UCSD-AML1 (cell line): ENCODE measurements around the gene DNAAF9.
A peak's percentile ranks its signal among the peaks of the same experiment; 100 is the strongest.

Experiments
- DNase-seq: peaks from one replicate; lab custom pipeline; 2025; ENCODE audit not compliant: unreplicated experiment; lab: John Stamatoyannopoulos, UW

DNAAF9 gene

GRCh38 chr20:3412600-3413392, 5.3 kb upstream of the DNAAF9 start:
- DNase-seq = no peak

DNA sequence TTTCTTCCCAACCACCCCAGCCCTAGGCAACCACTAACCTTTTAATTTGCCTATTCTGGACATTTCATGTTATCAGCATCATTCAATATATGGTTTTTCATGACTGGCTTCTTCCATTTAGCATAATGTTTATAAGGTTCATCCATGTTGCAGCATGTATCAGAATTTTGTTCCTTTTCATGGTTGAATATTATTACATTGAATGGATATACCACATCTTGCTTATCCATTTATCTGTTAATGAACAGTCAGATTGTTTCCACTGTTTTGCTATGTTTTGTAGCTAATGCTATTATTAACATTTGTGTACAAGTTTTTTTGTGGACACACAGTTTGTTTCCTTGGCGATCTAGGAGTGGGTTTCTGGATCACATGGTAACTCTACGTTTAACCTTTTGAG, 3.0 kb upstream of the DNAAF9 start:
- no peak for DNase-seq

DNA sequence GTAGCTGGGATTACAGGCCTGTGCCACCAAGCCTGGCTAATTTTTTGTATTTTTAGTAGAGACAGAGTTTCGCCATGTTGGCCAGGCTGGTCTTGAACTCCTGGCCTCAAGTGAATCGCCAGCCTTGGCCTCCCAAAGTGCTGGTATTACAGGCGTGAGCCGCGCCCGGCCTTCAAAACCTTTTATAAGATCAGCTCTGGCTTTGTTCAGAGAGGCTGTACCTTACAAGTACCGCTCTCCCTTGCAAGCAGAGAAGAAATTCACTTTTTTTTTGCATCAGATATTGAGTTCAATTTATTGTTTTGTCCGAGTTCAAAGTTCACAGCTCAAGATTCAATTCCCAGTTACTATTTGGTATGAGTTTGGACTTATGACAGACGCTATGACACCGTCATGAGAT, 1.9 kb upstream of the DNAAF9 start:
- no peak for DNase-seq

DNA sequence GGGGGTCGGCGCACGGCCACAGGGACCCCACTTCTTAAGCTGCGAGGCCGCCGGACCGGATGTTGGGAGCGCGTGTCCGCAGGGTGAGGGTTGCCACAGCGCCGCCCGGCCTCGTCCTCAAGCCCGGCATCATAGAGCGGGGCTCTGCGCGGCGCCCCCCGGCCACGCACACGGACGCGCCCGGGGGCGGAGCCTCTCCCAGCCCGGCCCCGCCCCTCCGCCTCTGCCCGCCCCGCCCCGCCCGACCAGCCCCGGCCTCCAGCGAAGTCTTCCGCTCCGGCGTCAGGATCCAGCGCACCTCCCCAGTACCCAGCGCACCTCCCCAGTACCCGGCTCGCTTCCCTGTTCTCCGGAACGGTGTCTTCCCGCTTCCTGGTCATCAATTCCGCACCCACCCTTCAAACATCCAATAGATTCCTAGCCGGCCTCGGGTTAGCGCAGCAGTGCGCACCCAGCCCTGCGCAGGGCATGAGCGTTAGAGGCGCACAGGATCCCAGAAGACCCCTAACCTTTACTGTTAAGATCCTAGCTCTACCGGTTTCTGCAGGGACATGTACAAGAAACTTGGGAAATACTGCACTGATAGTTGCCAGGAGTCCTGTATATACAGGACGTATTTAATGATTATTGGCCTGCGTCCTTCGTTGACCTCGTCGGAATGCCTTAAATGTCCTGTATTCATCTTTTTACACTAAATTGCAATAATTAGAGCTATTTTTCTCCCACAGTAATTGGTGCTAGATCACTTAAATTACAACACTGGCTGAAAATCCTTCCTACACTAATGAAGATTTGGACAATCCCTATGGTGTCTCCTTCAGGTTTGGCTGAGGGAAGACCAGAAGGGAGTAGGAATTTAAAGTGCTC, 535 bp upstream of the DNAAF9 start:
- DNase-seq = peak; percentile 85

DNA sequence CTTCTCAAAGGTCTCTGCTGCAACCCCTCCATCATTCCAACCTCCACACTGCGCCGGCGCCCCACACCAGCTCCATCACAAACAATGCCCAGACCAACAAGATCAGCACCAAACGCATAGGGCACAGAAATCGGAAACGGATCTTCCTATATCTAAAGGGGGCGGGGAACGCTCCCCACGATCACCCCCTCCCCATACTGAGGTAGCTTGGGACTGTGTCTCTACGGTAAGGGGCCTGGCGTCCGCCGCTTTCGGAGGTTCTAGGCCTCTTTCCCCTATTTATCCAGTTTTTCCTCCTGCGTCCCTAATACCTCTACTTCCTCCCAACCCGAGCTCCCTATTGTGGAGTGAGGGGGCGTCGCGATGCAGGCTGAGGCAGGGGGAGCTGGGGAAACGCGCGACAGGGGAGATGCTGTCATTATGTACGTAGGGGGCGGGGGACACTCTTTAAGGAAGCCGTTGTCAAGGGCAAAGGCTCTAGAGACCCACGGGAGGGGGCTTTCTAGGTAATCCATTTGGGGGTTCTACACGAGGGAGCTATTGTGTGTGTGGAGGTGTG, 909 bp downstream of the DNAAF9 start:
- peak; percentile 51 for DNase-seq

DNA sequence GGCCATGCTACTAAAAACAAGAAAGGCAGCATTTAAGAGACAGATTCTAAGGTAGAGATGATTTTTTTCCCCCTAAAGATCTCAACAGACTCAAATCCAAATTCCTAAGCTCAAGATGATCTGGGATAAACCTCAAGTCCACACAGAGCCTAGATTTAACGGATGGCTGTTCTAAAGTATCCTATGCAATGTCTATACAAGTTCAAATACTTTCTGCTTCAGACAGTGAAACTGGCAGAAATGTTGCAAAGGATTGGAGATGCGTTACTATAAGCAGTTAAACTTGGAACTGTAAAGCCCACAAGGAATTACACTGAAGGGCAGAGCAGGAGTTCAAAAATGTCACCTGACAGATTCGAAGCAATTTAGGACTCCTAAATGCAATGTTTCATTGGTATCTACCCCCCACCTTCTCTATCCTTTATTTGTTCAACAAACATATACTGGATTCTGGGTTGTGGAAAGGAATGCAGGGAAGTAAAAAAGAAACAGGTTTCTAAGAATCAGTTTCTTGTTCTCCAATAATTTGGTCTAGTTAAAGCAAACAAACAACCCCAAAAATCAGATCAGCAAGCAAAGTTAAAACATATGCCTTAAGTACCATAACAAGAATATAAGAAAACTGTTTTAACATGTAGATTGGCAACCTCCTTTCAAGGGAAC, 1.6 kb downstream of the DNAAF9 start:
- no peak for DNase-seq

GRCh38 chr20:3405139-3405538, 2.3 kb downstream of the DNAAF9 start:
- no peak for DNase-seq

DNA sequence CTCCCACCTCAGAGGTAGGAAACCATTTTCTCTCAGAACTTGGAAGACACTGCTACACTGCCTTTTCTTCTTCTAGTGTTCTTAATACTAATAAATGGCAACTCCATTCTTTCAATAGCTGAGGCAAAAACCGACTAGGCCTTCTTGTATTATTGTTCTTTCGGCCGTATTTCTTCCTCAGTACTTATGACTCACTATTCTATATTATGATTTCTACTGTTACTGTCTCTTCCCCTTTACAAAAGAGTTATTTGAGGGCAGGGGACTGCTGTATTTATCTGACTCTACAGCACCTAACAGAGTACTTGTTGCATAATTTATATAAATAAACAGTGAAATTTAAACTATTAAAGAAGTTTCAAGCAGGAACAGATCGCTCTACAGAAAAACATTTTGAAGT, 3.1 kb downstream of the DNAAF9 start:
- DNase-seq = no peak

DNA sequence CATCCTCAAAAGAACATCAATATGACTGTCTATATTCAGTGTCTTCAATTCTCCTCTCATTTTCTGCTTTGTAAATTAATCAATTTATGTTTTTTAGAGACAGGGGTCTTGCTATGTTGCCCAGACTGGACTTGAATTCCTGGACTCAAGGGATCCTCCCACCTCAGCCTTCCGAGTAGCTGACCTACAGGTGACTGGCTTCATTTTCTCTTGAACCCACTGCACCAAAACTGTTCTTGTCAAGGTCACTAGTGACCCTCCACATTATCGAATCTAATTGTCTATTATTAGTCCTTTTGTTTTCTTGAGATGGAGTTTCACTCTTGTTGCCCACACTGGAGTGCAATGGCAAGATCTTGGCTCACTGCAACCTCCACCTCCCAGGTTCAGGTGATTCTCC, 3.7 kb downstream of the DNAAF9 start:
- no peak for DNase-seq

- DNase-seq = no peak
Observed at GRCh38 chr20:3402453-3402852, 5.0 kb downstream of the DNAAF9 start.

GRCh38 chr20:3400260-3401155, 7.0 kb downstream of the DNAAF9 start:
- no peak for DNase-seq

- DNase-seq = no peak
Observed at GRCh38 chr20:3398681-3399252, 8.7 kb downstream of the DNAAF9 start.

- DNase-seq = no peak
Observed at GRCh38 chr20:3396492-3396891, 11.0 kb downstream of the DNAAF9 start.

DNA sequence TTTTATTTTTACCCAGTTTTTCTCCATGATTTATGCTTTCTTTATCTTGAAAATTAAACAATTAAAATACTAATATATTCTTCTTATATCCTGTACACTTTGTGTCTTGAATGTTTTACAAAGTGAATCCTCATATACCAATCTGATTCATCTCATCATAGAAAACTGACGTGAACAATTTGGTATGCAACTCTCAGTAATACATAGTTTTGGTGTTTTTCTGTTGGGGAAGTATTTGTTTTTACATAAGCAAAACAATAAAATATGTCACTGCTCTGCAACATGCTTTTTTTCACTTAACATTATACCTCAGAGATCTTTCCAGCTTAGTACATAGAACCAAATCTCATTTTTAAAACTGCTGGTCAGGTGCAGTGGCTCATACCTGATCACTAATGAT, 14.7 kb downstream of the DNAAF9 start:
- no peak for DNase-seq

DNA sequence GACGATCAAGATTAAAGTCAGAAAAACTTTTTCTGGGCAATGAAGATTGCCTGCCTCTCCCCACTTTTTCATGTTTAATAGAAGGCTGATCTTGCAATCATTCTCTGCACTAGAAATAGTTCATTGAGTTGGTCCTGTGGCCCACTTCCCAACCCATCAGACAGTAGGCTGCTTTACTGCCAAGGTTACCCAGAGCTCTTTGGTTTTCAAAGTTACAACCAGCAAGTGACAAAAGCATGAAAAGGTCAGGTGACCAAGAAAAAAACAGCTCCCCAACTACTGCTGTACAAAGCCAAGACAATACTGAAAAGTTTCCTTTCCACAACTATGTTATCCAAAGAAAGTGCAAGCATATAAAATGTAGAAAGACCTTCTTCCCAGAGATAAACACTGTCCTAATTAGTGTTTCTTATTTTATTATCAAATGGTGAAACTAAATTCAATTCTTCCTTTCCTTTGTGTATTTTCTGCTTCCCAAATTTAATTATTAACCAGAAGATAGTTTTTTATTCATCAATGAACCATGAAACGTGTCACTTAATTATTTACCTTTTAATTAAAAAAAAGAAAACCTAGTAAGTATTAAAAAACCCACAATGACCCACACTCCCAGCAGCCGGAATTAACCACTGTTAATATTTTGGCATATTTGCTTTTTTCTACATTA, 16.6 kb downstream of the DNAAF9 start:
- DNase-seq = no peak

DNA sequence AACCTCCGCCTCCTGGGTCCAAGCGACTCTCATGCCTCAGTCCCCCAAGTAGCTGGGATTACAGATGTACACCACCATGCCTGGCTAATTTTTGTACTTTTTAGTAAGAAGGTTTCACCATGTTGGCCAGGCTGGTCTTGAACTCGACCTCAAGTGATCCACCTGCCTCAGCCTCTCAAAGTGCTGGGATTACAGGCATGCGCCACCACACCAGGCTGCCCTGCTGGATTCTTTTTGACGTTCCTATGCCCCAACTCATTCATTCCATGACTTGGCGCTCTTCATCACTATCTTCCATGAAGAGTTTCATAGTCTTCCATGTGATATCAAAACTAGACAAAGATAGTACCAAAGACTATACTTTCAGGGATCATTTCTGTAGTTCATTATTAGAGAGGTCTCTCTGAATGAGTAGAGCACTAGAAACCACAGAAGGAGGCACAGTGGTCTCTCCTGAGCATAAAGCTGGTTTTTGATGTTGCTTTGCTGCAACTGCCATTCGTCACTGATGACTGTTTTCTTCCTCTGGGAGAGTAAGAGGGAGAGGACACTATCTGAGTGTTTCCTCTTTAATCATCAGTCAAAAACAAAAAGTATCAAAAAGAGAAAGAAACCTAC, 23.5 kb downstream of the DNAAF9 start:
- no peak for DNase-seq

DNA sequence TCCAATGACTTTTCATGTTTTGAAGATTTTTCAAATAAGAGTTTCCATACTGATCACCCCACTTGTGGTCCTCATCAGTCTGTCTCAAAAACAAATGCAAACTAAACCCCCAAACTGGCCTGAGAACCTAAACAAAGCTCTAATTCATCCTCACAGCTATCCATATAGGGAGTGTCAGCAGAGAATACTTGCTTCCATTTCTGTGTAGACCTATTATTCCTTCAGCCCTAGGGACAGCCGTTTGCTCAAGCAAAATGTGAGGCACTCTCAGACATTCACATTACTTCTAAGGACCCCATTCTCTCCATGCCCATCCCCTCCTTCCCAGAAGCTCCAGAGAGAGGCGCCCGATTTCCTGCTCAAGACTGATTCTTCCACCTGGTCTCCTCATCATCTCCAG, 24.6 kb downstream of the DNAAF9 start:
- DNase-seq = no peak

DNA sequence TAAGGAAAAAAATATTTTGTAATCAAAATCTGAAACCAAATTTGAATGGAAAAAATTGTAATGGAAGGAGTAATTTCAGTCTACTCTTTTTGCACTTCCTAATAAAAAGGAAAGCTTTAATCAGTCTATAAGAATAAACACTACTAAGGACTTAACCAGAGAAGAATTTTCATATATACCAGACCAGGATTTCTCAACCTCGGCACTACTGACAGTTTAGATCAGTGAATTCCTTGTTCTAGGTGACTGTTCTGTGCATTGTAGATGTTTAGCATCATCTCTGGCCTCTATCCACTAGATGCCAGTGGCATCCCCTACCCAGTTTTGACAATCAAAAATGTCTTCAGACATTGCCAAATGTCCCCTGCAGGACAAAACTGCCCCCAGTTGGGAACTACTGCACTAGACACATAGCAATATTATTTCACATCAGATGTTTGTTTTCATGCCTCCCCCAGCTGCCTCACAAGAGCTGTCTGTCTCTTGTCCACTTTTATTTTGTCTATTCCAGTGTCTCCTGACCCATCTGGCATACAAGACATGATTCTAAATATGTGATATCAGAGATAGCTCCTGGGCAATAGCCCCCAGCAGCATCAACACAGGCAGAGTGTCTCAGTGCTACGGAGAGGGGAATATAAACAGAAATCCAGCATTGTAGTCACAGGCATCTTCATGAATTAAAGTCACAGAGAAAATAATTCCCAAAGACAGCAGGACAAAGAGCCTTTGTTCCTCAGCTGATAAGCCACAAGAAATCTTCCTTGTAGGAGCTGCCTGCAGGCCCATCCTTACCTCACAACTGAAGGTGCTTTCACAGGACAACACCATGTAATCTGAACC, 27.0 kb downstream of the DNAAF9 start:
- DNase-seq = no peak
